ENCODE data around the gene DCAF12L2.

Gene DCAF12L2

DNA sequence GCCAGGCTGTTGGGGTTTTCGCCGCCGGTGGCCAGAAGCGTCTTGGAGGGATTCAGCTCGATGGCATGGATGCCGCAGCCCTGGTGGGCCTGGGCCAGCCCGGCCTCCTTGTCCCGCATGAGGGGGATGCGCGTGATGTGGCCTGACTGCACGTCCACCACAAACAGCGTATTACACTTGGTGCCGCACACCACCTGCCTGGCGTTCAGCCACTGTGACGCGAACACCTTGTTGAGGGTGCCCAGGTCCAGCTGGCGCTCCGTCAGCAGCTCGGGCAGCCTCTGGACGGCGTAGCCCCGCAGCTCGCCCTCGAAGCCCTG, 728 bp downstream of the DCAF12L2 start:
- Histone ChIP-seq H3K27me3 (ENCODE audit: control insufficient read depth, insufficient read depth, low read length) (no peaks in the 10 kb centered on the region), H3K9ac (no peak overlapping the region), H3K9me3 (ENCODE audit: control insufficient read depth, low read length) (no peaks in the 10 kb centered on the region), H2AFZ (peak overlapping the region; percentile 60), H3K36me3 (ENCODE audit: control insufficient read depth, insufficient read depth, low read length) (no peaks in the 10 kb centered on the region), H3K27ac (no peak overlapping the region), H3K4me1 (no peaks in the 10 kb centered on the region), H3K4me2 (ENCODE audit: low read length) (peak overlapping the region; percentile 49), H3K4me3 (ENCODE audit: low read depth, low read length) (no peak overlapping the region), H3K79me2 (no peaks in the 10 kb centered on the region)
- no peak for TF ChIP-seq CTCF (IDR thresholded peaks at IDR 0.05)

- Histone ChIP-seq H3K27ac (no peak overlapping the region), H3K4me2 (ENCODE audit: low read length) (no peak overlapping the region), H3K9ac (no peak overlapping the region), H3K4me3 (ENCODE audit: low read depth, low read length) (no peak overlapping the region), H2AFZ (no peak overlapping the region), H3K27me3 (ENCODE audit: control insufficient read depth, insufficient read depth, low read length) (no peaks in the 10 kb centered on the region), H3K36me3 (ENCODE audit: control insufficient read depth, insufficient read depth, low read length) (no peaks in the 10 kb centered on the region), H3K4me1 (no peaks in the 10 kb centered on the region), H3K79me2 (no peaks in the 10 kb centered on the region), H3K9me3 (ENCODE audit: control insufficient read depth, low read length) (no peaks in the 10 kb centered on the region)
- no peak for TF ChIP-seq CTCF (IDR thresholded peaks at IDR 0.05)
These were observed 1.2 kb downstream of the DCAF12L2 start for GRCh38 chrX:126164689-126165400.

DNA sequence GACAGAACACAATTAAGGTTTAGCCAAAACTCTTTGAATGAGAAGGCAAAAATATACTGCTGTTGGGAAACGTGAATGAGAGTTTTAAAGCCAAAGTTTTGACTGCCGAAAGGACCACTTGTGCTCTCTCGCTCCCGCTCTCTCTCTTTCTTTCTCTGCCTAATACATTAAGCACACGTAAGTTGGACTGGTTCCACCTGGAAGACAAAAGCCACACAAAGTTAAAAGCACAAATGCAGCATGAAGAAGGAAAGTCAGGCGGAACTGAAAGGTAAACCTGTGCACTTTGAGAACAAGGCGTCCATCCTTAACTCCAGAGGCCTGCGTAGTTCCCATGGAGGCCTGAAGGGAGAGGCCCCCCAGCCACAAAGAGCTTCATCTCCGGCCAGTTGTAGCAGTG, 1.9 kb downstream of the DCAF12L2 start:
- Histone ChIP-seq H2AFZ (no peak overlapping the region), H3K9me3 (ENCODE audit: control insufficient read depth, low read length) (no peaks in the 10 kb centered on the region), H3K4me3 (ENCODE audit: low read depth, low read length) (no peak overlapping the region), H3K9ac (no peak overlapping the region), H3K4me2 (ENCODE audit: low read length) (no peak overlapping the region), H3K27me3 (ENCODE audit: control insufficient read depth, insufficient read depth, low read length) (no peaks in the 10 kb centered on the region), H3K79me2 (no peaks in the 10 kb centered on the region), H3K36me3 (ENCODE audit: control insufficient read depth, insufficient read depth, low read length) (no peaks in the 10 kb centered on the region), H3K4me1 (no peaks in the 10 kb centered on the region), H3K27ac (no peak overlapping the region)
- TF ChIP-seq CTCF (IDR thresholded peaks at IDR 0.05): no peak

GRCh38 chrX:126141014-126141413, 25.1 kb downstream of the DCAF12L2 start:
- no peaks in the 10 kb centered on the region for H3K36me3 ChIP-seq (ENCODE audit: control insufficient read depth, insufficient read depth, low read length)
- TF ChIP-seq CTCF (IDR thresholded peaks at IDR 0.05): no peak
- no peak overlapping the region for H3K9ac ChIP-seq
- no peaks in the 10 kb centered on the region for H3K79me2 ChIP-seq
- H3K27me3 ChIP-seq (ENCODE audit: control insufficient read depth, insufficient read depth, low read length): no peaks in the 10 kb centered on the region
- no peak overlapping the region for H2AFZ ChIP-seq
- no peak overlapping the region for H3K4me3 ChIP-seq (ENCODE audit: low read depth, low read length)
- H3K4me1 ChIP-seq: no peaks in the 10 kb centered on the region
- H3K9me3 ChIP-seq (ENCODE audit: control insufficient read depth, low read length): no peaks in the 10 kb centered on the region
- H3K27ac ChIP-seq: no peak overlapping the region
- H3K4me2 ChIP-seq (ENCODE audit: low read length): no peak overlapping the region

DNA sequence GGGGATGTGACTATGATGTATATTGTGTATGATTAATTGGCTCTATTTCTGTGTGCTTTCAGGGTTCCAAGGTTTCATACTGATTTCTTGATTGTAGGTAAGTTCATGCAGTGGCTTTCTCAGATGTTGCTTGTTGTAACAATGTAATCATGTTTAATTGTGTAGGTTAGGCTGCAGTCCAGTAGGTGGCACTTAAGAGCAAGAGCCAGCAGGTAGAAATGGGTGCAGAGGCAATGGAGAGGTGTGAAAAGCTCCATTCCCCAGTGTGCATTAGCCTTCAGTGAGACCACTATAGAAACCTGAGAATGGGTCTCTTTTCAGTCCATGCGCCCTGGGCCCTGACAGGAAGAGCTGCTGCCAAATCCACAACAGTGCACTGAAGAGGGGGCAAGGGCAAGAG, 28.2 kb downstream of the DCAF12L2 start:
- Histone ChIP-seq H3K27me3 (ENCODE audit: control insufficient read depth, insufficient read depth, low read length) (no peaks in the 10 kb centered on the region), H3K4me2 (ENCODE audit: low read length) (no peak overlapping the region), H3K36me3 (ENCODE audit: control insufficient read depth, insufficient read depth, low read length) (no peaks in the 10 kb centered on the region), H3K27ac (no peak overlapping the region), H3K4me3 (ENCODE audit: low read depth, low read length) (no peak overlapping the region), H3K79me2 (no peaks in the 10 kb centered on the region), H3K4me1 (no peaks in the 10 kb centered on the region), H2AFZ (no peak overlapping the region), H3K9ac (no peak overlapping the region), H3K9me3 (ENCODE audit: control insufficient read depth, low read length) (no peaks in the 10 kb centered on the region)
- no peak for TF ChIP-seq CTCF (IDR thresholded peaks at IDR 0.05)

All from parathyroid adenoma (tissue), 2 donors.